Effector memory CD4-positive, alpha-beta T cell (primary cell): ENCODE measurements around the gene MEGF6.

Source experiments
- DNase-seq, 3 donors: peaks; one replicate each; pipeline ENCODE4 v3.0.0-alpha.2; 2020
- H3K27ac ChIP-seq: 2 replicates; pipeline ENCODE4 v1.7.0; 2013; ENCODE audit warnings: mild to moderate bottlenecking, low read length, moderate library complexity; ENCODE audit not compliant: insufficient read depth, poor library complexity, severe bottlenecking
- H3K27me3 ChIP-seq: replicated peaks from 2 replicates; pipeline ENCODE4 v1.7.0; 2013; ENCODE audit warnings: mild to moderate bottlenecking, low read length; ENCODE audit not compliant: insufficient read depth, control insufficient read depth, poor library complexity, severe bottlenecking
- H3K36me3 ChIP-seq: 2 replicates; pipeline ENCODE4 v1.7.0; 2013; ENCODE audit warnings: mild to moderate bottlenecking, low read length, moderate library complexity; ENCODE audit not compliant: control insufficient read depth, insufficient read depth
- H3K4me1 ChIP-seq: 2 replicates; pipeline ENCODE4 v1.7.0; 2013; ENCODE audit warnings: low read length, mild to moderate bottlenecking; ENCODE audit not compliant: control insufficient read depth, insufficient read depth, poor library complexity, severe bottlenecking
- H3K4me3 ChIP-seq: 2 replicates; pipeline ENCODE4 v1.7.0; 2013; ENCODE audit warnings: low read length, low read depth, mild to moderate bottlenecking; ENCODE audit not compliant: insufficient read depth, poor library complexity, severe bottlenecking
- H3K9me3 ChIP-seq: 2 replicates; pipeline ENCODE4 v1.7.0; 2013; ENCODE audit warnings: mild to moderate bottlenecking, low read length, moderate library complexity; ENCODE audit not compliant: control insufficient read depth

MEGF6 gene

GRCh38 chr1:3442901-3443300 is 168.4 kb downstream of the MEGF6 start:
- DNase-seq: no peak
- Histone ChIP-seq H3K27ac (no peak overlapping the region), H3K27me3 (no peaks in the 10 kb centered on the region), H3K4me3 (no peak overlapping the region), H3K4me1 (no peaks in the 10 kb centered on the region), H3K36me3 (no peaks in the 10 kb centered on the region), H3K9me3 (no peaks in the 10 kb centered on the region)

GRCh38 chr1:3442331-3442730 is 169.0 kb downstream of the MEGF6 start:
- H3K4me3 ChIP-seq: no peak overlapping the region
- no peaks in the 10 kb centered on the region for H3K9me3 ChIP-seq
- H3K27ac ChIP-seq: no peak overlapping the region
- no peaks in the 10 kb centered on the region for H3K27me3 ChIP-seq
- no peaks in the 10 kb centered on the region for H3K4me1 ChIP-seq
- no peaks in the 10 kb centered on the region for H3K36me3 ChIP-seq
- no peak for DNase-seq

- Histone ChIP-seq H3K4me3 (no peak overlapping the region), H3K27ac (no peak overlapping the region), H3K4me1 (no peaks in the 10 kb centered on the region), H3K36me3 (no peaks in the 10 kb centered on the region), H3K9me3 (no peaks in the 10 kb centered on the region), H3K27me3 (no peaks in the 10 kb centered on the region)
- no peak for DNase-seq
These were observed 169.4 kb downstream of the MEGF6 start for GRCh38 chr1:3441880-3442279.

- no peaks in the 10 kb centered on the region for H3K4me1 ChIP-seq
- no peak overlapping the region for H3K27ac ChIP-seq
- DNase-seq: no peak
- no peaks in the 10 kb centered on the region for H3K9me3 ChIP-seq
- no peaks in the 10 kb centered on the region for H3K36me3 ChIP-seq
- no peaks in the 10 kb centered on the region for H3K27me3 ChIP-seq
- H3K4me3 ChIP-seq: no peak overlapping the region
These were observed 169.9 kb downstream of the MEGF6 start for GRCh38 chr1:3441410-3441847.

- no peaks in the 10 kb centered on the region for H3K9me3 ChIP-seq
- H3K4me3 ChIP-seq: no peak overlapping the region
- no peak for DNase-seq
- no peaks in the 10 kb centered on the region for H3K27me3 ChIP-seq
- H3K4me1 ChIP-seq: no peaks in the 10 kb centered on the region
- no peak overlapping the region for H3K27ac ChIP-seq
- no peaks in the 10 kb centered on the region for H3K36me3 ChIP-seq
These were observed 170.4 kb downstream of the MEGF6 start for GRCh38 chr1:3440711-3441409.

- no peaks in the 10 kb centered on the region for H3K4me1 ChIP-seq
- H3K27ac ChIP-seq: no peak overlapping the region
- H3K4me3 ChIP-seq: no peak overlapping the region
- DNase-seq: no peak
- no peaks in the 10 kb centered on the region for H3K9me3 ChIP-seq
- no peaks in the 10 kb centered on the region for H3K36me3 ChIP-seq
- no peaks in the 10 kb centered on the region for H3K27me3 ChIP-seq
These were observed 171.0 kb downstream of the MEGF6 start for GRCh38 chr1:3440300-3440681.
